GM23338 (cell line): ENCODE measurements around the gene HS6ST1. TPM values are rescaled to one million over a fixed set of nuclear protein-coding genes. Genes with fewer than 3 reads are reported as not detected.

Experiments used
- ATAC-seq: fragments of 200-7000 bp; cut with Tn5 transposase; 3 replicates; pipeline ENCODE4 v1.9.1; 2020
- DNase-seq: peaks from one replicate; pipeline ENCODE4 v3.0.0-alpha.2; 2015; ENCODE audit warnings: low spot score
- H2AFZ ChIP-seq: fragments of 200-600 bp; sonication (generic); 2 replicates; pipeline ENCODE4 v1.8.0; 2016; ENCODE audit warnings: antibody characterized with exemption, mild to moderate bottlenecking, moderate library complexity
- H3F3A ChIP-seq: fragments of 200-600 bp; sonication (generic); replicated peaks from 2 replicates; pipeline ENCODE4 v1.8.0; 2017; ENCODE audit warnings: antibody characterized with exemption, mixed run types, low read depth
- H3K27ac ChIP-seq: fragments of 200-600 bp; sonication (generic); 2 replicates; pipeline ENCODE4 v1.6.1; 2016; ENCODE audit warnings: low read depth
- H3K27me3 ChIP-seq: fragments of 200-600 bp; sonication (generic); 2 replicates; pipeline ENCODE4 v1.8.0; 2016; ENCODE audit warnings: mild to moderate bottlenecking, mixed run types, moderate library complexity; ENCODE audit not compliant: insufficient read depth
- H3K36me3 ChIP-seq: fragments of 200-600 bp; sonication (generic); 2 replicates; pipeline ENCODE4 v1.8.0; 2016; ENCODE audit warnings: mild to moderate bottlenecking; ENCODE audit not compliant: insufficient read depth
- H3K4me1 ChIP-seq: fragments of 200-600 bp; sonication (generic); 2 replicates; pipeline ENCODE4 v1.8.0; 2016; ENCODE audit warnings: mild to moderate bottlenecking, moderate library complexity; ENCODE audit not compliant: insufficient read depth
- H3K4me2 ChIP-seq: fragments of 200-600 bp; sonication (generic); 2 replicates; pipeline ENCODE4 v1.7.1; 2017; ENCODE audit warnings: mixed run types
- H3K4me3 ChIP-seq: fragments of 200-600 bp; sonication (generic); 2 replicates; pipeline ENCODE4 v1.6.1; 2016; ENCODE audit warnings: mixed run types
- H3K79me2 ChIP-seq: fragments of 200-600 bp; sonication (generic); replicated peaks from 2 replicates; pipeline ENCODE4 v1.8.0; 2017; ENCODE audit warnings: mild to moderate bottlenecking; ENCODE audit not compliant: insufficient read depth
- H3K9me2 ChIP-seq: fragments of 200-600 bp; sonication (generic); 2 replicates; pipeline ENCODE4 v1.8.0; 2017; ENCODE audit not compliant: insufficient read depth
- H4K20me1 ChIP-seq: fragments of 200-600 bp; sonication (generic); replicated peaks from 2 replicates; pipeline ENCODE4 v1.8.0; 2017; ENCODE audit warnings: mild to moderate bottlenecking; ENCODE audit not compliant: insufficient read depth
- H3K27ac Mint-ChIP-seq: 2 replicates; pipeline ENCODE4 v1.8.0; 2020; ENCODE audit warnings: inconsistent platforms, mild to moderate bottlenecking, moderate library complexity, mixed read lengths
- H3K27me3 Mint-ChIP-seq: 3 replicates; pipeline ENCODE4 v1.8.0; 2022; ENCODE audit warnings: low read depth, mild to moderate bottlenecking, moderate library complexity, mixed read lengths, inconsistent platforms; ENCODE audit not compliant: insufficient read depth, poor library complexity
- H3K36me3 Mint-ChIP-seq: 3 replicates; pipeline ENCODE4 v1.8.0; 2021; ENCODE audit warnings: low read depth, mild to moderate bottlenecking, inconsistent platforms, moderate library complexity, mixed read lengths
- H3K4me1 Mint-ChIP-seq: 3 replicates; pipeline ENCODE4 v1.8.0; 2020; ENCODE audit warnings: mild to moderate bottlenecking, inconsistent platforms, mixed read lengths
- H3K4me3 Mint-ChIP-seq: 3 replicates; pipeline ENCODE4 v1.8.0; 2021; ENCODE audit warnings: moderate library complexity, mild to moderate bottlenecking, inconsistent platforms, mixed read lengths
- H3K9me3 Mint-ChIP-seq: 3 replicates; pipeline ENCODE4 v1.8.0; 2020; ENCODE audit warnings: moderate library complexity, mild to moderate bottlenecking, inconsistent platforms, mixed read lengths
- CREB1 ChIP-seq: fragments of 250-450 bp; sonication (Bioruptor Pico); IDR thresholded peaks from 2 replicates; pipeline ENCODE4 v1.5.0; 2020; ENCODE audit warnings: low read depth, mild to moderate bottlenecking, moderate library complexity
- CTCF ChIP-seq, 2 experiments: fragments of 200-600 bp in 1 of 2; sonication (generic) in 1 of 2; conservative IDR thresholded peaks; 2 replicates each; pipeline versions ENCODE4 v1.5.1 to v1.6.1; 2016 to 2017; ENCODE audit warnings: antibody characterized with exemption in 2 of 2, low read depth in 2 of 2, mild to moderate bottlenecking in 2 of 2, moderate library complexity in 1 of 2
- ETS1 ChIP-seq: IDR thresholded peaks from 2 replicates; pipeline ENCODE4 v1.6.1; 2016; ENCODE audit warnings: antibody characterized with exemption
- EZH2 ChIP-seq: fragments of 200-600 bp; sonication (generic); IDR thresholded peaks from one replicate; pipeline ENCODE4 v1.8.0; 2017; ENCODE audit warnings: antibody characterized with exemption, mild to moderate bottlenecking, low read depth; ENCODE audit not compliant: unreplicated experiment
- EZH2phosphoT487 ChIP-seq: fragments of 200-600 bp; sonication (generic); IDR thresholded peaks from one replicate; pipeline ENCODE4 v1.8.1; 2018; ENCODE audit warnings: antibody characterized with exemption; ENCODE audit not compliant: unreplicated experiment
- JUNB ChIP-seq: IDR thresholded peaks from one replicate; pipeline ENCODE4 v1.6.1; 2016; ENCODE audit warnings: antibody characterized with exemption; ENCODE audit not compliant: unreplicated experiment
- NANOG ChIP-seq: IDR thresholded peaks from 2 replicates; pipeline ENCODE4 v1.6.1; 2016; ENCODE audit warnings: antibody characterized with exemption, borderline replicate concordance
- POLR2AphosphoS5 ChIP-seq: IDR thresholded peaks from 2 replicates; pipeline ENCODE4 v1.6.1; 2016; ENCODE audit warnings: antibody characterized with exemption, low read depth
- REST ChIP-seq: IDR thresholded peaks from one replicate; pipeline ENCODE4 v1.6.1; 2018; ENCODE audit warnings: antibody characterized with exemption; ENCODE audit not compliant: unreplicated experiment
- STAT1 ChIP-seq: IDR thresholded peaks from one replicate; pipeline ENCODE4 v1.6.1; 2016; ENCODE audit warnings: antibody characterized with exemption; ENCODE audit not compliant: unreplicated experiment
- ZNF114 ChIP-seq: fragments of 250-450 bp; sonication (Bioruptor Pico); IDR thresholded peaks from 2 replicates; pipeline ENCODE4 v1.5.0; 2020; ENCODE audit warnings: mild to moderate bottlenecking, moderate library complexity
- ZNF331 ChIP-seq: fragments of 250-450 bp; sonication (Bioruptor Pico); IDR thresholded peaks from 2 replicates; pipeline ENCODE4 v1.5.0; 2020; ENCODE audit warnings: low read depth, mild to moderate bottlenecking, moderate library complexity
- ZNF462 ChIP-seq: fragments of 250-450 bp; sonication (Bioruptor Pico); IDR thresholded peaks from 2 replicates; pipeline ENCODE4 v1.5.0; 2020; ENCODE audit warnings: mild to moderate bottlenecking, moderate library complexity
- polyA plus RNA-seq: library from polyadenylated mRNA; unstranded; fragments of >200 nt; fragmentation: Nextera tagmentation; extraction: Ambion mirVana; gene quantifications from 2 replicates; pipeline ENCODE4 v1.2.1, GENCODE V29; 2016
- total RNA-seq: library from RNA; depleted of rRNA; stranded (reverse); fragments of >200 nt; shearing (Covaris generic); gene quantifications from 2 replicates; pipeline ENCODE4 v1.2.3, GENCODE V29; 2014

HS6ST1 gene
- total and polyA plus RNA-seq, 2 experiments from 2014 or later: 21.1 to 106 TPM

- Mint-ChIP-seq H3K4me1 (peaks cover 13% of the 10 kb centered on the region), H3K9me3 (no peaks in the 10 kb centered on the region), H3K27ac (no peak overlapping the region), H3K27me3 (peaks cover 8% of the 10 kb centered on the region), H3K36me3 (peaks cover 19% of the 10 kb centered on the region), H3K4me3 (no peak overlapping the region)
- no peaks in the 10 kb centered on the region for H3F3A ChIP-seq
- H3K4me2 ChIP-seq: no peak overlapping the region
- H4K20me1 ChIP-seq: peaks cover 40% of the 10 kb centered on the region
- no peaks in the 10 kb centered on the region for H3K27me3 ChIP-seq
- H3K27ac ChIP-seq: no peak overlapping the region
- TF ChIP-seq CREB1 (CRISPR knock-in tag) (no peak), POLR2AphosphoS5 (no peak), STAT1 (no peak), ZNF331 (no peak), NANOG (no peak), CTCF (conservative IDR thresholded peaks at IDR 0.05; ENCODE audit: low read depth in 2 of 2) (no peak), EZH2 (no peak), ZNF114 (CRISPR knock-in tag) (no peak), EZH2phosphoT487 (no peak), JUNB (no peak), ETS1 (no peak), ZNF462 (CRISPR knock-in tag) (no peak), REST (no peak)
- H3K36me3 ChIP-seq: no peaks in the 10 kb centered on the region
- H2AFZ ChIP-seq: no peak overlapping the region
- H3K79me2 ChIP-seq: peaks cover 82% of the 10 kb centered on the region
- no peak overlapping the region for H3K4me3 ChIP-seq
- no peaks in the 10 kb centered on the region for H3K4me1 ChIP-seq
- DNase-seq (no peak), ATAC-seq (no peak)
- no peaks in the 10 kb centered on the region for H3K9me2 ChIP-seq
Measured at GRCh38 chr2:128279786-128280157, 38.9 kb downstream of the HS6ST1 start.
